Bronchial epithelial cell (primary cell): ENCODE results near the gene CBY2. TPM values are rescaled to one million over a fixed set of nuclear protein-coding genes. Genes with fewer than 3 reads are reported as not detected.

ENCODE experiments used
- DNase-seq: peaks from one replicate; pipeline ENCODE4 v3.0.0-alpha.2; 2010; ENCODE audit warnings: low read depth
- FAIRE-seq: peaks from 2 replicates; lab custom pipeline; 2011; peaks lifted over from hg19 to GRCh38; lab: Jason Lieb, UNC
- H3K27me3 ChIP-seq: 2 replicates; pipeline ENCODE4 v1.5.1; 2011; ENCODE audit warnings: low read length; ENCODE audit not compliant: control insufficient read depth, insufficient read depth
- H3K36me3 ChIP-seq: 2 replicates; pipeline ENCODE4 v1.5.1; 2011; ENCODE audit warnings: low read length; ENCODE audit not compliant: control insufficient read depth, insufficient read depth
- H3K4me3 ChIP-seq: 2 replicates; pipeline ENCODE4 v1.5.1; 2011; ENCODE audit warnings: mild to moderate bottlenecking, low read depth, low read length, control low read depth
- total RNA-seq: library from RNA; depleted of rRNA; stranded (reverse); fragments of >200 nt; gene quantifications from 2 replicates; pipeline ENCODE4 v1.2.1, GENCODE V29; 2014
- TF ChIP-seq, protein P1 (sequence below): IDR thresholded peaks from 2 replicates; pipeline ENCODE4 v1.5.1; 2011; ENCODE audit warnings: mild to moderate bottlenecking, moderate library complexity, low read length, control low read depth, inconsistent platforms; ENCODE audit not compliant: insufficient read depth, severe bottlenecking

The CBY2 gene
- total RNA-seq, 1 donor from 2014 or later, result not detected

DNA sequence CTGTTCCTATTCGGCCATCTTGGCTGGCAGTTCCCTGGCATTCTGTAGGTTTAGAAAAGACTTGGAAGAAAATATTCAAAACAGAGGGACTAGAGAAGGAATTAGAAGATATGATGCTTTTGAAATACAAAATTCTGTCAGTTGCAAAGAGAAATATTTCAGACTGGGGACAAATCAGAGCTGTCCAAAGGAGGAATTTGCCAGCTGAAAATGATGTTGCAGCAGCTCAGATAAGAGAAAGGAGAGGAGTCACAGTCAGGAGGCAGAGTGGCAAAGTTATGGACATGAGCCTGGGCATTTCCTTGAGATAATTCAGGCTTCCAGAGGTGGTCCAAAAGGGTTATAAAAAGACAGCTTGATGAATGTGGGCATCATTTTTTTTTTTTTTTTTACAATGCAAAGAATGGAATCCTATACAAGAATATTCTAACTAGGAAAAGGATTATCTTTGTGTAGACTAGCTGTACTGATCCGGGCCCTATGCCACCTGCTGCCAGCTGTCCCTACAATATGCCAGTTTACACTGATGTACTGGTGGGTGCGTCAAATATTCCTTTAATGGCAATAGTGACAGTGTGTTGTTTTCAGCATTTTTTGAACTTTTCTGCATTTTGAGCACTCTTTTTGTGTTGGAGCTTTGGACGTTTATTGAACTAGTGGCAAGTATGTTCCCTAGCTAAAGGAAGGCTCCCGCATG lies 31.8 kb upstream of the CBY2 start:
- H3K4me3 ChIP-seq, result no peak overlapping the region
- no peak for FAIRE-seq
- DNase-seq, result no peak
- no peaks in the 10 kb centered on the region for H3K36me3 ChIP-seq
- TF ChIP-seq, protein P1, sequence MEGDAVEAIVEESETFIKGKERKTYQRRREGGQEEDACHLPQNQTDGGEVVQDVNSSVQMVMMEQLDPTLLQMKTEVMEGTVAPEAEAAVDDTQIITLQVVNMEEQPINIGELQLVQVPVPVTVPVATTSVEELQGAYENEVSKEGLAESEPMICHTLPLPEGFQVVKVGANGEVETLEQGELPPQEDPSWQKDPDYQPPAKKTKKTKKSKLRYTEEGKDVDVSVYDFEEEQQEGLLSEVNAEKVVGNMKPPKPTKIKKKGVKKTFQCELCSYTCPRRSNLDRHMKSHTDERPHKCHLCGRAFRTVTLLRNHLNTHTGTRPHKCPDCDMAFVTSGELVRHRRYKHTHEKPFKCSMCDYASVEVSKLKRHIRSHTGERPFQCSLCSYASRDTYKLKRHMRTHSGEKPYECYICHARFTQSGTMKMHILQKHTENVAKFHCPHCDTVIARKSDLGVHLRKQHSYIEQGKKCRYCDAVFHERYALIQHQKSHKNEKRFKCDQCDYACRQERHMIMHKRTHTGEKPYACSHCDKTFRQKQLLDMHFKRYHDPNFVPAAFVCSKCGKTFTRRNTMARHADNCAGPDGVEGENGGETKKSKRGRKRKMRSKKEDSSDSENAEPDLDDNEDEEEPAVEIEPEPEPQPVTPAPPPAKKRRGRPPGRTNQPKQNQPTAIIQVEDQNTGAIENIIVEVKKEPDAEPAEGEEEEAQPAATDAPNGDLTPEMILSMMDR, result no peak
- H3K27me3 ChIP-seq, result no peaks in the 10 kb centered on the region

DNA sequence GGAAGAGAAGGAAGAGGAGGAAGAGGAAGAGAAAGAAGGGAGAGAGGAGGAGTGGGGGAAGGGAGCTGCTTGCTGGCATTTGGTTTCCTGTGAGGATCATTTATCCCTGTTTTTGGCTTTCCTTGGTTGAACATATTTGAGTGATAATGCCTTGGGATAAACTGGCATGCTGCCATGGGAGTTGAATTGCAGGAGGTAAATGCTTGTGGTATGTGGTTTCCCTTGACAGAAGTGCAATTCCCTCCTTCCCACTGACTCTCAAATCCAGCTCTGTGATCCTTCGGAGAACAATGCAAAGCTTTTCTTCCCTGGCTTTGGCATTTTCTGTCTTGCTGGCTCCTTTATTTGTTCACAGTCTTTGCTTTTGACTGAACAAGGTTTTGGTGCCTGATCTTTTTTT lies 27.2 kb upstream of the CBY2 start:
- H3K36me3 ChIP-seq, result no peaks in the 10 kb centered on the region
- H3K4me3 ChIP-seq, result no peak overlapping the region
- H3K27me3 ChIP-seq, result peaks cover 3% of the 10 kb centered on the region
- DNase-seq (peak; percentile 68), FAIRE-seq (no peak)
- TF ChIP-seq, protein P1, result no peak

DNA sequence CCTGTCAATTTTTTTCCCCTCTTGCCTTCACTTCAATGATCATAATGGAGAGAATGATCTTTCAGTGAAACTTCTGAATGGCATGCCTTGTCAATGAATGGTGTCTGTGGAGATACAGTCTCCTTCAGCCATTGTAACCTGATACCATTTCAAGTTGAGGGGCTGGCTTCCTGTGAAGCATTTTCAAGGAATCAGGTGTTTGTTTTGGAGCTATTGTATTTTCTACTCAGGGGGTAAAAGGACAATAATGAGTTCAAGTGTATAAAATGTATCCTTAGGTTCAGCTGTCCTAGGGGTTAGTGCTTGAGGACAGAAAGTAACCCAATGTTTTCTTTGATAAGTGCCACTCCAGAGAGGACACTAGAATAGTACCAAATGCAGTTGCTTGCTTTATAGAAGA lies 23.8 kb upstream of the CBY2 start:
- no peak for DNase-seq
- TF ChIP-seq, protein P1, result no peak
- H3K36me3 ChIP-seq, result no peaks in the 10 kb centered on the region
- H3K4me3 ChIP-seq, result no peak overlapping the region
- no peak for FAIRE-seq
- H3K27me3 ChIP-seq, result peaks cover 3% of the 10 kb centered on the region

DNA sequence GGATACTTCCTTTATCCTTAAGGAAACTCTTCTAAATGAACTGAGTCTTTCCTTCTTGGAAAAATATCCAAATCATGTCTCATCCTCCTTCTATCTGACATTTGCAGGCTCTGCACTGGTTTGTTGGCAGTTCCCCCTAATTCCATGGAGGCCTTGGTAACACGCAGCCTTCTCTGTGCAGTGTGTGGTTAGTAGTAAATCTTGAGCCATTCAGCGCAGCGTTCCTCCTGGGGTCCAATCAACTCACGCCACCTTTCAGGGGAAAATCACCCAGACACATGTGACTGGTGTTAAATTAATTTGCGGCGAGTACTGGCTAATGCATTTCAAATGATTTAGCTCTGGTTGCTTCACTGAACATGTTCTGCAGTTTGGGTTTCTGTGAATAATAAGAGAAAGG lies 21.0 kb upstream of the CBY2 start:
- Histone ChIP-seq H3K36me3 (no peaks in the 10 kb centered on the region), H3K4me3 (no peak overlapping the region), H3K27me3 (peaks cover 3% of the 10 kb centered on the region)
- DNase-seq (no peak), FAIRE-seq (no peak)
- TF ChIP-seq, protein P1, result no peak

DNA sequence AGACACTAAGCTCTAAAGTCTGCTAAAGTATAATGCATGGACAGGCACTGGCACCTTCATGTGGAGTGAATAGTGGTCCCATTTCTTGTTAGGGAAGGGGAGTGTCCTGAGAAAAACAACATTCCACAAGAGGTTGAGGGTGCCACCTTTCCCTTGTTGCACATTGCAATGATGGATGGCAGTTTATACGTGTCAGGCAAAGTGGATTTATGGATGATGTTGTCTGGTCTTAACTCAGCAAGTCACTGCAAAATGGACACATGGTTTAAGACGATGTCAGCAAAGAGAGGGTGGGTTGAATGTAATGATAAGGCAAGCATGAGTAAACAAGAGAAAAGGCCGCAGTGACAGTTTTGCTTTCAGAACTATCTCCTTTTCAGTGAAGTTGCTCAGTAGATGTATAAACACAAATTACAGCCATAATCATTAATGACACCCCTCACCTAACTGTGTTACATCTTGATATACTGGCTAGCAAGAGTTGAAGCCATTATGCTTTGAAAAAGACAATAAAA lies 19.6 kb upstream of the CBY2 start:
- FAIRE-seq, result no peak
- H3K27me3 ChIP-seq, result peaks cover 1% of the 10 kb centered on the region
- no peak for DNase-seq
- H3K4me3 ChIP-seq, result no peak overlapping the region
- H3K36me3 ChIP-seq, result no peaks in the 10 kb centered on the region
- TF ChIP-seq, protein P1, result no peak
